HG03095 (cell line): ENCODE data around the gene FAM3A.
A peak's percentile ranks its signal among the peaks of the same experiment; 100 is the strongest.
"Not testable (repeated sequence)": the region's sequence is repeated elsewhere in the genome, so short reads cannot be mapped to it uniquely, and the experiment has no call there.

Experiments
- ATAC-seq: cut with Tn5 transposase; IDR thresholded peaks from one replicate; pipeline ENCODE4 v1.9.1; 2021; ENCODE audit warnings: moderate library complexity; ENCODE audit not compliant: unreplicated experiment

Gene FAM3A, protein sequence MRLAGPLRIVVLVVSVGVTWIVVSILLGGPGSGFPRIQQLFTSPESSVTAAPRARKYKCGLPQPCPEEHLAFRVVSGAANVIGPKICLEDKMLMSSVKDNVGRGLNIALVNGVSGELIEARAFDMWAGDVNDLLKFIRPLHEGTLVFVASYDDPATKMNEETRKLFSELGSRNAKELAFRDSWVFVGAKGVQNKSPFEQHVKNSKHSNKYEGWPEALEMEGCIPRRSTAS

DNA sequence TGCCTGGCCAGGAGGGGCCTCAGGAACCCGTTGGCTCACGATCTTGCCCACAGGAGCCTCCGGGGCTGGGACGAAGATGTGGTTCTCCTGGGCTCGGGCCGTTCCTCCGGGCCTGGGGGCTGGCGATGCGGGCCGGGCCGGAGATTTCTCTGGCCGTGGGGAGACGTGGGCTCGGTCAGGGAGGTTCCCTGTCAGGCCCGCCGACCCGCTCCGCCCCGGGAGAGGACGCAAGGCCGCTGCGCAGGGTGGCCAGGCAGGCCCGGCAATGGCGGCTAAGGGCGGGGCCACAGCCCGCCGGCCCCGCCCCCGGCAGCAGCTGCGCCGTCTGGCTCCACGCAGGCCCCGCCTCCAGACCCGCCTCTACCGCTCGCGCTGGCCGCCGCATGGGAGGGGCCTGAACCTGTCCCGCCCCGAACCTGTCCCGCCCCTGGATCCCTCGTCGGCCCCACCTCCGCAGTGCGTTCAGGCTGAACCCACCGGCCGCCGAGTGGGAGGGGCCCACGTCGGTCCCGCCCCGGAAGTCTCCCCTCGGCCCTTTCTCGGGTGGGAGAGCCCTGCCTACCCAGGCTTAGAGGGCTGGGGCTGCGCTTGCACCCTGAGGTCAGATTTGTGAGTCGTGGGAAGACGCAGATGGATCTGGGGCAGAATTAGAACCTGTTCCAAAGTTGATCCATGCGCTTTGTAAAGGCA lies at the start of gene FAM3A:
Gene FAM3A, minus strand, starts transcription at position 267 of the 690 bp plus-strand sequence. CDS start 460 bp downstream, outside the sequence.
- peak; percentile 90 for ATAC-seq

DNA sequence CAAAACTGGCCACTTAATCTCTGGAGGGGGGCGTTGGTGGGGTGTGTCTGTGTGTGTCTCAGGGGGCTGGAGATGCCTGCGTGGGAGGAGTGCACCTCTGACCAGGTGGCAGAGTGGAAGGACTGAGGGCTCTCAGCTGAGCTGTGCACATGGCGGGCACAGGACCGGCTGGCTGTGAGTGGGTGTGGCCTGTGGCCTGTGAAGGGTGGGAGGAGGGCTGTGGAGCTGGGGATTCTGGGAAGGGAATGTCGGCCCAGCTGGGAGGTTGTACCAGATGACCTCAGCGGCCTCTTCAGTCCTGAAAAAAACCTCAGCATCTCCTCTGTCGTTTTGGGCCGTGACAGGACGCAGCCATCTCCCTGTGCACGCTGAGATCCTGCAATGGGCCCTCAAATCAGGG lies 46.3 kb upstream of the FAM3A start:
- not testable (repeated sequence) for ATAC-seq

DNA sequence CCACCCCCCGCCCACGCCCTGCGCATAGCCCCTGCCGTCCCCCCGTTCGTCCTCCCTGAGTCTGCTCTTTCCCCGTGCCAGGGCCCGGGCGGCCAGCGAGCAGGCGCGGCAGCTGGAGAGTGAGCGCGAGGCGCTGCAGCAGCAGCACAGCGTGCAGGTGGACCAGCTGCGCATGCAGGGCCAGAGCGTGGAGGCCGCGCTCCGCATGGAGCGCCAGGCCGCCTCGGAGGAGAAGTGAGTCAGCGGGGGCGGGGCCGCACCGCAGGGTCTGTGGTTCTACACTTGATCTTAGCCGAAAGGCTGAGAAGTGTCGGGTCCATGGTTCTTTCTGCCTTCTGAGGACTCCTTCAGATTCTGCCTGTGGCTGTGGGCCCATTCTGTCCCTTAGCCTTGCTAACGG lies 44.3 kb upstream of the FAM3A start:
- not testable (repeated sequence) for ATAC-seq

DNA sequence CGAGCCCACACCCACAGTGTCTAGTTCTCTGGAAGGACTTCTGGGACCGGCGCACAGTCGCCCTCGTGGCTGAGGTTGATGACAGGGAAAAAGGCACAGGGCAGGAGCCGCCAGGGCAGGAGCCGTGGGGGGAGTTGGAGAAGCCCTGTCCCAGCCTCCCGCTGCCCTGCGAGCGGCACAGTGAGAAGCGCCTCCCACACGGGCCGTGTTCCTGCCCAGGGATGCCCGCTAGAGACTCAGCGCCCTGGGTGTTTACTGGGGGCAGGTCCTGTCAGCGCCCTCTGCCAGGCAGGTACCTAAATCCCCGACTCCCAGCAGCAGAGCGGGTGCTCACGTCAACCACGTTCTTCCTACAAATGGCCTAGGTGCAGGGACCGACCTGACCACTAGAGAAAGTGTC lies 42.9 kb upstream of the FAM3A start:
- not testable (repeated sequence) for ATAC-seq

DNA sequence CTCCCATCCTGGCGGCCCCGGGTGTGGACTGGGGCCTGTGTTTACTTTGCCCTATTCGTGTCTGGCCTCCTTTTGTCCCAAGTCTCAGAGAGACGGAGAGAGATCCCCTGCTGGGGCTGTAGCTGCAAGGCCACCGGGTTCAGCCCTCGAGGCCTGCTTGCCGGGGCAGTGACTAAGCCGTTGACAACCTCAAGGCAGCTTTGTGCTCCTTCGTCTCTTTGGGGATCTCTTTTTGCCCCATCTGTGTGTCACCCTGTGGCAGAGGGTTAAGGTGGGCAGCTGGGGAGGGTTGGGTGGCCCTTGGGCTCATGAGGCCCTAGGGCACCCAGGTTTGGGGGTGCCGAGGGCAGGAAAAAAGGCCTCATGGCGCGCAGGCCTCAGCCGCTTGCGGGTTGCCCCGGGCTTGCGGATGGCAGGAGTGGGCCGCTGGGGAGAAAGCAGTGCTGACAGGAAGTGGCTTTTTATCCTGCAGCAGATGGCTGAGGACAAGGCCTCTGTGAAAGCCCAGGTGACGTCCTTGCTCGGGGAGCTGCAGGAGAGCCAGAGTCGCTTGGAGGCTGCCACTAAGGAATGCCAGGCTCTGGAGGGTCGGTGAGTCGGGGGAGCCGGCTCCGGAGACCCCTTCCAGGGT lies 42.1 kb upstream of the FAM3A start:
- not testable (repeated sequence) for ATAC-seq

DNA sequence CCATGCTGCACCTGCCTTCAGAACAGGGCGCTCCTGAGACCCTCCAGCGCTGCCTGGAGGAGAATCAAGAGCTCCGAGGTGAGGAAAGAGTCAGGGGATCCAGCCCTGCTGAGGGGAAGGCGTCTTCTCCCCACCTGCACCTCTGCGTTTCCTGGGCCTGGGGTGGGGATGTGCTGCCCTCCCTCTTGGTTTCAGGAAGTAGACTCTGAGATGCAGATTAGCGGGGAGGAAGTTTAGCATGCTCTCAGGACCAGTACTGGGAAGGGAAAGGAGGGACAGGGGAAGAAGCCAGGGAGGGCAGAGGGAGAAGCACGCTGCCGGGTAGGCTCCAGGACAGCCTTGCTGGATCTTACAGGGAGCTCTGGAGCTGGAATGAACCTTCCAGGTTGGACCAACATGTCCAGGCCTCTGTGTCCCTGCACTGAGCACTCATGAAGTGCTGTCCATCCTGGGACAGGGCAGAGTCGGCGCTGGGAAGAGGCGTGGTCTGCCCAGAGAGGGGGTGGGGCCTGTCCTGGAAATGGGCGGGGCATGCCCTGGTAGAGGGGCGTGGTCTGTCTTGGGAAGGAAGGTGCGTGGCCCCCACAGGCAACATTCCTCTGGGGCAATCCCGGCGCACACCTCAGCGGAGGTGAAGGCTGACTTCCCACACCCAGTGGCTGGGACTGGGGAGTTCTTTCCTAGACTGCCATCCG lies 36.2 kb upstream of the FAM3A start:
- not testable (repeated sequence) for ATAC-seq

DNA sequence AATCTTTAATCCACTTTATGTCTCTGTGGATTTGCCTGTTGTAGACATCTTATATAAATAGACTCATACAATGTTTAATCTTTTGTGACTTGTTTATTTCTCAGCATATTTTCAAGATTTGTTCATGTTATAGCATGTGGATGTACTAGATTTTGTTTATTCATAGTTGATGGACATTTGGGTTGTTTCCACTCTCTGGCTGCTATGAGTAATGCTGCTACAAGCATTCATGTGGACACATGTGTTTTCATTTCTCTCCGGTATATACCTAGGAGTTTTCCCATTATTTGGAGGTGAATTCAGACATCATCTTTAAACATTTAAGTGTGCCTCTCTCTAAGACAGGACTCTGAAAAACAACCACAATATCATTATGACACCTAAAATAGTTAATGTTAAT lies 33.7 kb upstream of the FAM3A start:
- ATAC-seq: no peak

DNA sequence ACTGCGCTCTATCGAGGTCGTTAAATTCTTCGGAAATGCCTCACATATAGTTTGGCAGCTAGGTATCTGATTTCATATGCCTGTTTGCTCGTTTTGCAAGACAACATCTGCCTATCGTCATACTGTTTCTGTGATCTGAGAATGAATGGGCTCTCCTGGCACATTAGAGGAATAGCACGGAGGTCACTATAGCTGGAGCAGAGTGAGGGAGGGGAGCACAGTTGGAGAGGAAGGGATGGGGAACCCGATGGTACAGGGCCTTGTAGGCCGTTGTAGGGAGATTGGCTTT lies 31.9 kb upstream of the FAM3A start:
- no peak for ATAC-seq

DNA sequence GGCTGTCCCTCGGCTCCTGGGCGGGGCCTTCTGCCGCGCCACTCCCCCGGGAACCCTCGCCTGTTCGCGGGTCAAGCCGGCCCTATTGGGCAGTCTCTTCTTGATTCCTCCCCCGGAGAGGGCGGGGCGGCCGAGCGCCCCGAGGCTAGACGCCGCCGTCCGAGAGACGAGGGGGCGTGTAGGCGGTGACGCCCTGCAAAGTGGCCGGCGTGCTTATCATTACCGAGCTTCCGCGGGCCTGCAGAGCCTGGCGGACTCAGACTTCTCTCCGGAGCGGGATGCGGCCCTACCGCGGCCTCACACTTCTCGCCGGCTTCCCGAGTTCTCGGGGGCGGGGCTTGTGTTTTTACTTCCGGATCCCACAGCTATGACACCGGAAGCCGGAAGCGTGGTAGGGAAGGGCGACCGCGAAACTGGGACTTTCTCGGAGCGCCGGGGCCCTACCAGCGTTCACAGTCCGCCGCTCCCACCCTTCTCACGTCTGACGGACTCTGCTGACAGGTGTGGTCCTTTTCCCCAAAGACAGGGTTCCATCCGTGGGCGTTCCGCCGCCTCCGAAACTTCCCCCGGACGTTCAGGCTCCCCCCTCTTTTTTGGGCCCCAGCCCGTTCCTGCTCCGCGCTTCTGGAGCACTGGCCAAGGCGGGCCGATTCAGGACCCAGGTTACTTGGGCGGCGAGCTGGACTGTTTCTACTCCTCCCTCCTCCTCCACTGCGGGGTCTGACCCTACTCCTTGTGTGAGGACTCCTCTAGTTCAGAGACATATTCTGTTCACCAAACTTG lies 31.4 kb upstream of the FAM3A start, which contains the start of gene IKBKG:
Gene IKBKG, plus strand, starts transcription at position 376 of the 783 bp plus-strand sequence. CDS start 4,383 bp downstream, outside the sequence.
- peak; percentile 78 for ATAC-seq

DNA sequence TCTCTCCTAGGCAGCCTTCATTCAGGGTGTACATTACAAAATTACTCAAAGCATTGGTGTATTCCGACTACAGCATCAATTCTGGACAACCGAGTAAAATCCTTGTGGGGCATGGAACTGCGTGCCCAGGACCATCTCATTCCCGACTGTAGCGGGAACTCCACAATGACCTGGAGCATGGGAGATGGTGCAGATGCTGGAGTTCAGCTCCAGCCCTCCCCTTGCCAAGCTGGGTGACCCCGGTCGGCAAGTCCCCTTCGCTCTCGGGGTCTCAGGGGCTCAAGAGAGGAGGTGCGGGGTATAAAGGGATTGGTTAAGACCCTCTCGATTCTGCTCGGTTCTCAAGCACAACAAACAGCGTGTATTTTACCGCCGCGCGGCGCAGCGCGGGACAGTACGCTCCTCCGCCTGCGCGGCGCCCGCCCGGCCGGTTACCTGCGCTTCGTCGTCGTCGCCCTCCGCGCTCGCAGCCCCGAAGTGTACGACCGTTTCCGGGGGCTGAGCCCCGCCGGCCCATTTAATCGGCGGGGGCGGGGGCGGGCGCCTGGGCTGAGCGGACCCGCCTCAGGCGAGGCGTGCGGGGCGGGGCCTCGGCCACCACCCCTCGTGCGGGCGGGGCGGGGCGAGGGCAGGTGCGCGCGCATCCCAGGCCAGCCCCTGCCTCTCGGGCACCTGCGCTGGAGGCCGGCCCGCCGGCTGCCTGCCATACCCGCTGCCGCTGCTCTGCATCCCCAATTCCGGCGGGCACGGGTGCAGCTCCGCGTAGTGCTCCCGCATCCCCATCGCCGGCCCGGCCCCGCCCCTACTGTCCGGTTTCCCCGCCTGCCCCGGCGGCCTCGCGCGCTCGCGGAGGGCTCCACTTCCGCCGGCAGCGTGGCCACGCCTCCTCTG lies 30.6 kb upstream of the FAM3A start, which contains the start of gene G6PD:
Gene G6PD, minus strand, starts transcription at position 493 of the 891 bp plus-strand sequence. CDS start 691 bp downstream, outside the sequence.
- ATAC-seq: peak; percentile 44

DNA sequence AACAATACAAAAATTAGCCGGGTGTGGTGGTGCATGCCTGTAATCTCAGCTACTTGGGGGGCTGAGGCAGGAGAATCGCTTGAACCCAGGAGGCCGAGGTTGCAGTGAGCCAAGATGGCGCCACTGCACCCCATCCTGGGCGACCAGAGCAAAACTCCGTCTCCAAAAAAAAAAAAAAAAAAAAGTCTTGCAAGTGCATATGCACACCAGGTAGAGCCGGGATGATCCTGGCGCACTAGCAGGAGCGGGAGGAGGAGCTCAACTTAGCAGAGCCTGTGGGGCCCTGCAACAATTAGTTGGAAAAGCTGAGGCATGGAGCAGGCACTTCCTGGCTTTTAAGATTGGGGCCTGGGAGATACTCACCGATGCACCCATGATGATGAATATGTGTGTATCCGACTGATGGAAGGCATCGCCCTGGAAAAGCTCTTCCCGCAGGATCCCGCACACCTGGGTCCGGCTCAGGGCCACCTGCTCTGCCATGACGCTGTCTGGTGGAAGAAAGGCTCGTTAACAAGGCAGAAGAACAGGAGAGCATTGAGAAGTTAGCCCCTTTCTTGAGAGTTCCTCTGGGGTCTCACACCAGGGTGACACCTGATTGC lies 29.7 kb upstream of the FAM3A start:
- no peak for ATAC-seq

DNA sequence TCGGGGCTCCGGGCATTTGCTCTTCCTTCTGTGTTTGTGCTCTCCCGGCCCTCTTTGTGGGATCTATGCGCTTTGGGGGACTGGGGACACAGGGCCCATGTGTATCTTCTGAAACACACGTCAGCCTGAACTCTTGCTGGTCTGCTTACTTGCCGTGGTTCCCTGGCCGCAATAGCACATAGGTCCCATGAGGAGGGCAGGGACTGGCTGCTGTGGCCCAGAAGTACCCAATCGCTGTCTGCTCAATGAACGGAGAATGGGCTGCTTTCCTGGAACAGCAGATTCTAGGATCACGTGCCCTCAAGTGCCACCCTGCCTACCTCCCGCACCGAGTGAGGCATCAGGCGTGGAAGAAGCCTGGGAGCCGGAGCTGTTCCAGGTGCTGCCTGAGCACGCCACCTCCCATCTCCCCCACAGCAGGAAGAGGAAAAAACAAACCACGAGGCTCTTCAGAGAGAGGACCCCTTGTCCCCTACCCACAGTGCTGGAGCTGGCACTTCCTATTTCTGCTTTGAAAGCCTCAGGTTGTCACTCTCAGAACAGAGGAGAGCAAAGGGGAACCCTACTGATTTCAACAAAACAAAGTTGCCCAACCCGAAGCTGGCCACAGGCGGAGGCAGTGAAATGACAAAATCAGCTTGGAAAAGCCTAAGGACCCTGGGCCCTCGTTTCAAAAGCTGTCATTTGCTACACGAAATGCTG lies 26.8 kb upstream of the FAM3A start:
- ATAC-seq: no peak

DNA sequence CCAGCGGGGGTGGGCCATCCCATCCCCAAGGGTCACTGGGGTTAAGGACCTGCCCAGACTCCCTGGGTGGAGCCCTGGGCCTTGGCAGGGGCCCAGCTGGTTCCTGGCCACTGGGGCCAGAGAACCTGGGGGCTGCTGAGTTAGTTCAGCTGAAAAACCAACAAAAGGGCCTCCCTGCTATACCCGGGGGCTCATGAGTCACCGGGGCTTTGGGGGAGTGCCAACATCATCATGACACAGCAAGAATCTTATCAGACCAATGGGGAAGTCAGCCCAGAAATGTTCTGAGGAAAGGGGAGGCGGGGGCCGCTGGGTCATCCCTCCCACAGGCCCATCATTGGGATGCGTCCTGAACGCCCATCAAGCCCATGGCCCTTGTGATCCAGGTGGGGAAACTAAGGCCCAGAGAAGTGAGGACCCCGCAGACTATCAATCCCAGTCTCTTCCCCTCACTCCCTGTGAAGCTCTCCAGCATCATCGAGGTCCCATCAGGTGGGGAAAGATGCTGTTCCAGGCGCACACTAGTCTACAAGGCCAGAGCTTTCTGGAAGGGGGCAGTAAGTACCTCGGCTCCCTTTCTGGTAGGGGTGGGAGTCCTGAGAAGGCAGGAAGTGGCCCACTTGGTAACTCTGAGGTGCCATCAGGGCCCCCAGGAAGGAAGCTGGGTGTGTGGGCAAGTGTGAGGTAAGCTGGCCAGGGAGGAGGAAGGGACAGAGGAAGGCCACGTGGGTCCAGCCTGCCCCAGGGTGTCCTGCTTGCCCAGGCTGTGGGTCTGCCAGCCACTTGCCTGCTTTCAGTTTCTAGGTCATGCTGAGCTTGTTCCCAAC lies 26.1 kb upstream of the FAM3A start:
- no peak for ATAC-seq

DNA sequence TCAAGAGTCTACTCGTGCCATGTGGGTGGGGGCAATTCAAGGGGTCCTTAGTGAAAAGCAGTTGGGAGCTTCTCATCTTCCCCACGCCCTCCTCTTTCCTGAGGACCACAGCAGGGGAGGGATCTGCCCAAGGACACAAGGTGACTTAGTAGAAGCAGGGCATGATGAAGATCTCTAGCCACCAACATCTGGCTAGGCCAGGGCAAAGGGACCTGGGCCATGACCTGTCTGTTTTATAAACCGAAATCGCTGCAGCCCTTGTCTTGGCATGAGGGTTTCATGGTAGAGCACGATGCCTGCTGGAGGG lies 25.5 kb upstream of the FAM3A start:
- no peak for ATAC-seq

DNA sequence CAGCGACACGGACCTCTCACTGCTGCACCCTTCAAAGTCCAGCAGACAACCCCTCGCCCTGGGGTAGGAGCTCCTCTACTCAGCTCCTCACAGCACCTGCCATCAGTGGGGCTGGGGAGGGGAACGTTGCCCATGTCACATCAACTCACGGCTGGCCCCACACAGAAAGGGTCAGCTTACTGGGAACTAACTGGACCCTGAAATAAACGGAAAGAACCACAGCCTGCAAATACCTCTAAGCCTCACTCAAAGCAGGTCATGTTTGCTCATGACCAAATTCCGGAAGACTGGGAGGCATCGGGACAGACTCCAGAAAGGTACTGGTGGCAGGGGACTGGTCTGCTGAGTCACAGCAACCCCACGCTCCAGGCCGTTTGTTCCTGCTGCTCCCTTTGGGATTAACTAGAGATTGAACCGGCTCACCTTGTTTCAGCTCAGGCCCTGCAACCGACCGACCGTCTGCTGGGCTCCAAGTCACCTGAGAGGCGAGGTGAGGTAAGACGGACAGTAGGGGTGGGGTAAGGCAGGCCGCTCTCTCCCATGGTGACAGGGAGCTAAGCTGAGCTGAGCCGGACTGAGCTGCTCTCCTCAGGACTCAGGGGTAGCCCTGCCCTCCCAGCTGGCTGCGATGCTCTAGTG lies 25.0 kb upstream of the FAM3A start:
- no peak for ATAC-seq

DNA sequence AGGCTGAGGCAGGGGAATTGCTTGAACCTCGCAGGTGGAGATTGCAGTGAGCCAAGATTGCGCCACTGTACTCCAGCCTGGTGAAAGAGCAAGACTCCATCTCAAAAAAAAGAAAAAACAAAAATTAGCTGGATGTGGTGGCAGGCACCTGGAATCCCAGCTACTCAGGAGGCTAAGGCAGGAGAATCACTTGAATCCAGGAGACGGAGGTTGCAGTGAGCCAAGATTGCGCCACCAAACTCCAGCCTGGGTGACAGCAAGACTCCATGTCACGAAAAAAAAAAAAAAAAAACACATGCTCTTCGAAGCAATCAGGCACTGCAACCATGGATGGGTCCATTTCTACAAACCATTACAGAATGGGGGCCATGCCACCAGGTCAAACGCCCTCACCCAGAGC lies 24.3 kb upstream of the FAM3A start:
- not testable (repeated sequence) for ATAC-seq

DNA sequence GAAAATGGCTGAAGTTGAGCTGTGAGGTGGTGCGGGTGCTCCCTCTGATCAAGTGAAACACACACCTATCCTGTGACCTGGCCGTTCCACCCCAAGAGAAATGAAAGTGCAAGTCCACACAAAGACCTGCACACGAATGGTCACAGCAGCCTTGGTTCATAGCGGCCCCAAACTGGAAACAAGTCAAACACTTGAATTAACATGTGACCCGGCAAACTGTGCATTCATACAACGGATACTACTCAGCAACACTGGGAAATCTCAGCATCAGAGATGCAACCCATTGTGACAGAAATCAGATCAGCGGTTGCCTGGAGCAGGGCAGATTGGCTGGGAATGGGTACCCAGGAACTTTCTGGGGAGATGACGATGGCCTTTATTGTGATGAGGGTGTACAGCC lies 23.0 kb upstream of the FAM3A start:
- ATAC-seq: no peak

DNA sequence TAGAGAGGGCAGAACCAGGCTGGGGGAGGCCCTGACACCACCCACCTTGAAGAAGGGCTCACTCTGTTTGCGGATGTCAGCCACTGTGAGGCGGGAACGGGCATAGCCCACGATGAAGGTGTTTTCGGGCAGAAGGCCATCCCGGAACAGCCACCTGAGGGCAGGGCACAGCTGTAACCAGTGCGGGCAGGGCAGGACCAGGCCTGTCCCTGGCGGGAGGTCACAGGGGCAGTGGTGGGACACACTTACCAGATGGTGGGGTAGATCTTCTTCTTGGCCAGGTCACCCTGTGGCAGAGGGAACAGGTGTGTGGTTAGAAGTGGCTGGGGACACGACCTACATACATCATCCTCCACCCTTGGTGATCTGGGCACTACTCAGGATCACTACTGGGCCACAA lies 19.9 kb upstream of the FAM3A start:
- ATAC-seq: no peak
